Raji (cell line): ENCODE results near the gene GYS2.

Experiments
- POLR2A ChIP-seq: IDR thresholded peaks from 2 replicates; pipeline ENCODE4 v1.6.1; 2011; ENCODE audit warnings: low read depth, low read length, control low read depth; ENCODE audit not compliant: insufficient read depth

Gene GYS2

GRCh38 chr12:21571046-21571445 is 33.6 kb downstream of the GYS2 start:
- TF ChIP-seq POLR2A = no peak

- no peak for TF ChIP-seq POLR2A
Observed at GRCh38 chr12:21568115-21568514, 36.5 kb downstream of the GYS2 start.

- TF ChIP-seq POLR2A = no peak
Observed at GRCh38 chr12:21566907-21567394, 37.7 kb downstream of the GYS2 start.

GRCh38 chr12:21566223-21566906 is 38.3 kb downstream of the GYS2 start:
- TF ChIP-seq POLR2A = no peak

- no peak for TF ChIP-seq POLR2A
Observed at GRCh38 chr12:21562859-21563258, 41.8 kb downstream of the GYS2 start.

- no peak for TF ChIP-seq POLR2A
Observed at GRCh38 chr12:21561158-21561557, 43.5 kb downstream of the GYS2 start.

- no peak for TF ChIP-seq POLR2A
Observed at GRCh38 chr12:21559855-21560569, 44.6 kb downstream of the GYS2 start.

- no peak for TF ChIP-seq POLR2A
Observed at GRCh38 chr12:21558100-21558679, 46.5 kb downstream of the GYS2 start.

GRCh38 chr12:21553329-21553675 is 51.3 kb downstream of the GYS2 start:
- TF ChIP-seq POLR2A = no peak

- no peak for TF ChIP-seq POLR2A
Observed at GRCh38 chr12:21552635-21553328, 51.9 kb downstream of the GYS2 start.

- no peak for TF ChIP-seq POLR2A
Observed at GRCh38 chr12:21551841-21552465, 52.7 kb downstream of the GYS2 start.

- no peak for TF ChIP-seq POLR2A
Observed at GRCh38 chr12:21547437-21547836, 57.2 kb downstream of the GYS2 start.

GRCh38 chr12:21546716-21547115 is 57.9 kb downstream of the GYS2 start:
- no peak for TF ChIP-seq POLR2A

GRCh38 chr12:21545557-21545956 is 59.1 kb downstream of the GYS2 start:
- no peak for TF ChIP-seq POLR2A

GRCh38 chr12:21543151-21543550 is 61.5 kb downstream of the GYS2 start:
- no peak for TF ChIP-seq POLR2A
